HepG2 (cell line): ENCODE results near the gene FOXN3. TPM values are rescaled to one million over a fixed set of nuclear protein-coding genes. Genes with fewer than 3 reads are reported as not detected.

Source experiments
- ATAC-seq: fragments of 200-7000 bp; cut with Tn5 transposase; 3 replicates; pipeline ENCODE4 v1.9.1; 2020; ENCODE audit warnings: mild to moderate bottlenecking, moderate library complexity
- BruUV-seq: library from RNA; stranded (reverse); fragments of 400-500 nt; replicated peaks from 2 replicates; lab custom pipeline; 2021; lab: Mats Ljungman, UMichigan
- CTCF ChIA-PET: fragments of 300-600 bp; formaldehyde crosslinking; extraction: SDS; loops from one replicate; lab custom pipeline; 2021; ENCODE audit warnings: low total read pairs, inconsistent platforms, low intra/inter-chr PET ratio; lab: Yijun Ruan, JAX
- POLR2A ChIA-PET: fragments of 350-600 bp; sonication (Branson Sonifier 250); formaldehyde crosslinking; loops from one replicate; lab custom pipeline; 2020; ENCODE audit warnings: antibody characterized with exemption, inconsistent platforms; lab: Yijun Ruan, JAX
- DNase-seq: peaks from one replicate; pipeline ENCODE4 v3.0.0-alpha.2; 2015; ENCODE audit warnings: low spot score
- FAIRE-seq: peaks from 3 replicates; lab custom pipeline; 2011; peaks lifted over from hg19 to GRCh38; lab: Jason Lieb, UNC
- H2AFZ ChIP-seq: one replicate; pipeline ENCODE4 v1.6.1; 2011; ENCODE audit warnings: low read length, inconsistent platforms
- H3K27ac ChIP-seq: fragments of 300-600 bp; 3 replicates; pipeline ENCODE4 v1.8.0; 2011; ENCODE audit warnings: mixed run types, mild to moderate bottlenecking, mixed read lengths, low read length, inconsistent platforms; ENCODE audit not compliant: insufficient read depth; ENCODE audit errors: extremely low read length
- H3K27me3 ChIP-seq, 2 experiments: fragments of 200-600 bp in 1 of 2; 2 replicates in 1 of 2; 3 replicates in 1 of 2; pipeline versions ENCODE4 v1.6.0 to v1.8.0; 2011; ENCODE audit warnings: low read length in 2 of 2, mild to moderate bottlenecking in 2 of 2, moderate library complexity in 2 of 2, inconsistent platforms in 1 of 2; ENCODE audit not compliant: insufficient read depth in 2 of 2, control insufficient read depth in 1 of 2
- H3K36me3 ChIP-seq, 2 experiments: fragments of 200-600 bp in 1 of 2; replicated peaks in 1 of 2; 2 replicates in 1 of 2; 3 replicates in 1 of 2; pipeline versions ENCODE4 v1.5.1 to v1.8.0; 2011; ENCODE audit warnings: low read length in 2 of 2, inconsistent platforms in 1 of 2; ENCODE audit not compliant: insufficient read depth in 2 of 2, control insufficient read depth in 1 of 2
- H3K4me1 ChIP-seq: 2 replicates; pipeline ENCODE4 v1.5.1; 2012; ENCODE audit warnings: low read length, inconsistent platforms; ENCODE audit not compliant: insufficient read depth
- H3K4me2 ChIP-seq: 2 replicates; pipeline ENCODE4 v1.6.0; 2011; ENCODE audit warnings: low read depth, low read length, inconsistent platforms
- H3K4me3 ChIP-seq, 3 experiments: fragments of 200-600 bp in 1 of 3; sonication (generic), shearing (Covaris generic) in 1 of 3; replicated peaks in 1 of 3; 2 replicates each; pipeline ENCODE4 v1.5.1; 2011 to 2016; ENCODE audit warnings: low read length in 3 of 3, inconsistent platforms in 2 of 3, low read depth in 2 of 3, mild to moderate bottlenecking in 2 of 3, control low read depth in 1 of 3, mixed read lengths in 1 of 3; ENCODE audit not compliant: insufficient read depth in 1 of 3
- H3K79me2 ChIP-seq: one replicate; pipeline ENCODE4 v1.6.1; 2011; ENCODE audit warnings: low read length, inconsistent platforms; ENCODE audit not compliant: insufficient read depth
- H3K9ac ChIP-seq: 2 replicates; pipeline ENCODE4 v1.6.0; 2011; ENCODE audit warnings: mild to moderate bottlenecking, low read depth, low read length, inconsistent platforms; ENCODE audit not compliant: insufficient read depth
- H3K9me3 ChIP-seq: 2 replicates; pipeline ENCODE4 v1.5.1; 2012; ENCODE audit warnings: mild to moderate bottlenecking, low read length
- H4K20me1 ChIP-seq: 2 replicates; pipeline ENCODE4 v1.6.0; 2011; ENCODE audit warnings: inconsistent platforms, mild to moderate bottlenecking, low read length, moderate library complexity; ENCODE audit not compliant: insufficient read depth
- MLX ChIP-seq: IDR thresholded peaks from 2 replicates; pipeline ENCODE4 v1.6.1; 2016
- NFKB2 ChIP-seq: sonication (generic); formaldehyde crosslinking; IDR thresholded peaks from 2 replicates; pipeline ENCODE4 v1.4.0; 2020; ENCODE audit warnings: missing genetic modification reagents, borderline replicate concordance
- PRMT3 ChIP-seq: sonication (generic); formaldehyde crosslinking; IDR thresholded peaks from 2 replicates; pipeline ENCODE4 v1.8.1; 2022; ENCODE audit warnings: low read depth, mild to moderate bottlenecking, moderate library complexity, missing genetic modification reagents, borderline replicate concordance
- TBX3 ChIP-seq: fragments of 450-650 bp; IDR thresholded peaks from 2 replicates; pipeline ENCODE4 v1.6.1; 2017; ENCODE audit warnings: antibody characterized with exemption, mild to moderate bottlenecking, inconsistent platforms, borderline replicate concordance
- ZBTB38 ChIP-seq: sonication (generic); formaldehyde crosslinking; IDR thresholded peaks from 2 replicates; pipeline ENCODE4 v1.5.1; 2020; ENCODE audit warnings: mild to moderate bottlenecking, missing genetic modification reagents
- ZBTB7A ChIP-seq: sonication (generic); formaldehyde crosslinking; IDR thresholded peaks from 2 replicates; pipeline ENCODE4 v1.8.0; 2022; ENCODE audit warnings: mild to moderate bottlenecking, missing genetic modification reagents
- ZKSCAN8 ChIP-seq: IDR thresholded peaks from 2 replicates; pipeline ENCODE4 v1.6.1; 2016; ENCODE audit warnings: borderline replicate concordance, missing genetic modification reagents, missing compliant biosample characterization
- ZNF12 ChIP-seq: sonication (generic); formaldehyde crosslinking; IDR thresholded peaks from 2 replicates; pipeline ENCODE4 v1.5.0; 2020; ENCODE audit warnings: missing genetic modification reagents
- ZNF687 ChIP-seq: sonication (generic); formaldehyde crosslinking; IDR thresholded peaks from 2 replicates; pipeline ENCODE4 v1.5.1; 2020; ENCODE audit warnings: mild to moderate bottlenecking, missing genetic modification reagents, moderate library complexity
- WGBS: methylation state at CpG from one replicate; pipeline ENCODE4 v1.1.6; 2017; ENCODE audit warnings: low lambda C conversion rate; 5-methylcytosine and 5-hydroxymethylcytosine counted together
- in situ Hi-C: cut with HindIII; loops from 2 replicates; pipeline ENCODE4 v1.10.0; 2017; ENCODE audit warnings: low pct_unique_long_range_greater_than_20kb; ENCODE audit not compliant: extremely low pct_ligation_motif_present
- intact Hi-C: fragments of 100-400 bp; cut with micrococcal nuclease; formaldehyde crosslinking; loops from one replicate; pipeline ENCODE4 v1.10.0; 2022; ENCODE audit not compliant: unreplicated experiment
- polyA plus RNA-seq, 8 experiments: library from polyadenylated mRNA; depleted of rRNA in 3 of 8; stranded (reverse) in 7 of 8; unstranded in 1 of 8; fragments of >200 nt; fragmentation: Illumina TruSeq in 4 of 8; extraction: Trizol in 4 of 8; gene quantifications; 2 replicates each; pipeline versions ENCODE4 v1.2.1 to v1.2.3, GENCODE V29; 2011 to 2016; ENCODE audit warnings: low read depth in 4 of 8, missing spikeins in 1 of 8, mixed read lengths in 1 of 8; ENCODE audit not compliant: insufficient read depth in 1 of 8
- total RNA-seq, 5 experiments: library from RNA; depleted of rRNA; stranded (reverse); fragments of >200 nt; fragmentation: Illumina TruSeq; extraction: Trizol; gene quantifications; 2 replicates each; pipeline ENCODE4 v1.2.3, GENCODE V29; 2016; ENCODE audit warnings: low read depth in 1 of 5

Gene FOXN3
- total and polyA plus RNA-seq, 2 of the 13 experiments (the other 11 are each of a cell fraction or from before 2014, with no cell fraction given) = 32.4 to 70.2 TPM

- H3K4me3 ChIP-seq = no peak overlapping the region
- H3K27ac ChIP-seq = peak overlapping the region; percentile 96
- POLR2A ChIA-PET = interaction anchor here (1.8 to 3.5 kb wide), 3 partner anchors 14 to 543 kb away, joined by 8 to 57 read pairs (median 19); no protein-coding TSS in a partner anchor
These were observed 49.9 kb downstream of the FOXN3 start for GRCh38 chr14:89366864-89367778.

More at GRCh38 chr14:89366864-89367778, 49.9 kb downstream of the FOXN3 start:
- intact Hi-C loops = loop anchor here (5.0 kb wide), 1 partner anchor 50 kb away; the partner anchor contains the start of gene FOXN3
- Histone ChIP-seq H3K4me1 (peaks cover 85% of the 10 kb centered on the region), H2AFZ (no peak overlapping the region), H3K36me3 (peaks cover 6% of the 10 kb centered on the region in 2 experiments; a peak in 4 of 5 replicates), H3K79me2 (peaks cover 81% of the 10 kb centered on the region), H3K9me3 (no peaks in the 10 kb centered on the region), H3K4me2 (0 out of 2 replicates have a peak overlapping the region, but pooled peaks have one; percentile 4), H3K9ac (no peak overlapping the region), H4K20me1 (no peaks in the 10 kb centered on the region), H3K27me3 (no peaks in the 10 kb centered on the region)
- WGBS = 93% methylated on average over 19 of the region's 19 CpGs
- CTCF ChIA-PET = no interaction called here
- TF ChIP-seq ZBTB38 (CRISPR knock-in tag) (peak; percentile 62; the same call in 1 of the 2 replicates), ZNF687 (peak; percentile 31), TBX3 (no peak), PRMT3 (CRISPR knock-in tag) (no peak), MLX (CRISPR knock-in tag) (no peak), ZNF12 (CRISPR knock-in tag) (no peak), ZBTB7A (CRISPR knock-in tag) (no peak), NFKB2 (CRISPR knock-in tag) (0 out of 2 replicates have a peak, but pooled peaks have one; percentile 28), ZKSCAN8 (CRISPR knock-in tag) (no peak)
- ATAC-seq = no peak
- in situ Hi-C loops = no loop called here
- no peak for DNase-seq
- FAIRE-seq = no peak
- BruUV-seq = no TSS peak
